GM12878 (cell line): ENCODE measurements around the gene SPI1. TPM values are rescaled to one million over a fixed set of nuclear protein-coding genes. Genes with fewer than 3 reads are reported as not detected.

Experiments used
- ATAC-seq: fragments of 200-7000 bp; cut with Tn5 transposase; 3 replicates; pipeline ENCODE4 v1.9.1; 2020; ENCODE audit warnings: mild to moderate bottlenecking, moderate library complexity
- BruUV-seq: library from RNA; stranded (reverse); fragments of 400-500 nt; replicated peaks from 2 replicates; lab custom pipeline; 2021; lab: Mats Ljungman, UMichigan
- CTCF ChIA-PET: fragments of 300-600 bp; sonication (Branson Sonifier 250); formaldehyde crosslinking; extraction: SDS; loops from one replicate; lab custom pipeline; 2021; ENCODE audit warnings: inconsistent platforms; lab: Yijun Ruan, JAX
- POLR2A ChIA-PET: fragments of 350-600 bp; formaldehyde crosslinking; extraction: SDS; loops from one replicate; lab custom pipeline; 2021; ENCODE audit warnings: inconsistent platforms; lab: Charles Lee
- RAD21 ChIA-PET: fragments of 300-600 bp; sonication (Branson Sonifier 250); formaldehyde crosslinking; loops from one replicate; lab custom pipeline; 2023; ENCODE audit warnings: antibody characterized with exemption; ENCODE audit not compliant: unreplicated experiment; lab: Charles Lee
- SMC1A ChIA-PET: fragments of 300-600 bp; sonication (Branson Sonifier 250); formaldehyde crosslinking; loops from one replicate; lab custom pipeline; 2023; ENCODE audit not compliant: unreplicated experiment, uncharacterized antibody; lab: Charles Lee
- DNase-seq: peaks from one replicate; pipeline ENCODE4 v3.0.0-alpha.2; 2011; ENCODE audit warnings: low read depth, low spot score
- FAIRE-seq: peaks from 3 replicates; lab custom pipeline; 2011; peaks lifted over from hg19 to GRCh38; lab: Jason Lieb, UNC
- H2AFZ ChIP-seq: 2 replicates; pipeline ENCODE4 v1.6.0; 2011; ENCODE audit warnings: low read depth, low read length, control low read depth; ENCODE audit not compliant: control insufficient read depth
- H3K27ac ChIP-seq: 2 replicates; pipeline ENCODE4 v1.5.1; 2011; ENCODE audit warnings: control low read depth; ENCODE audit not compliant: control insufficient read depth, insufficient read depth
- H3K27me3 ChIP-seq, 2 experiments: replicated peaks in 1 of 2; 2 replicates each; pipeline versions ENCODE4 v1.6.0 to v1.6.1; 2011; ENCODE audit warnings: low read length in 1 of 2; ENCODE audit not compliant: control insufficient read depth in 2 of 2, insufficient read depth in 2 of 2
- H3K36me3 ChIP-seq, 2 experiments: 2 replicates each; pipeline ENCODE4 v1.5.1; 2011; ENCODE audit warnings: low read length in 1 of 2; ENCODE audit not compliant: control insufficient read depth in 2 of 2, insufficient read depth in 2 of 2
- H3K4me1 ChIP-seq: 2 replicates; pipeline ENCODE4 v1.6.1; 2011; ENCODE audit warnings: mild to moderate bottlenecking, low read length, moderate library complexity, mixed read lengths; ENCODE audit not compliant: control insufficient read depth, insufficient read depth
- H3K4me2 ChIP-seq: 2 replicates; pipeline ENCODE4 v1.6.0; 2011; ENCODE audit warnings: control low read depth; ENCODE audit not compliant: control insufficient read depth, insufficient read depth
- H3K4me3 ChIP-seq: fragments of 200-600 bp; sonication (generic); 2 replicates; pipeline ENCODE4 v1.5.1; 2016
- H3K79me2 ChIP-seq: 2 replicates; pipeline ENCODE4 v1.6.0; 2011; ENCODE audit warnings: low read length; ENCODE audit not compliant: control insufficient read depth, insufficient read depth
- H3K9ac ChIP-seq: 2 replicates; pipeline ENCODE4 v1.8.0; 2011; ENCODE audit warnings: low read length, control low read depth, mixed read lengths; ENCODE audit not compliant: control insufficient read depth, insufficient read depth
- H3K9me3 ChIP-seq: replicated peaks from 3 replicates; pipeline ENCODE4 v1.5.1; 2011; ENCODE audit warnings: mild to moderate bottlenecking, low read length; ENCODE audit not compliant: control insufficient read depth, insufficient read depth
- H4K20me1 ChIP-seq: 2 replicates; pipeline ENCODE4 v1.6.0; 2011; ENCODE audit not compliant: control insufficient read depth, insufficient read depth
- ATF2 ChIP-seq: IDR thresholded peaks from 2 replicates; pipeline ENCODE4 v1.6.1; 2012; ENCODE audit warnings: low read length, inconsistent platforms
- BHLHE40 ChIP-seq, 2 experiments: fragments of 450-650 bp in 1 of 2; IDR thresholded peaks; 2 replicates each; pipeline ENCODE4 v1.6.1; 2011 to 2017; ENCODE audit warnings: low read depth in 2 of 2, borderline replicate concordance in 1 of 2, improper control_type of control experiment in 1 of 2, low read length in 1 of 2, mild to moderate bottlenecking in 1 of 2
- CEBPB ChIP-seq, 2 experiments: fragments of 150-350 bp in 1 of 2; IDR thresholded peaks; 2 replicates each; pipeline ENCODE4 v1.6.1; 2012 to 2014; ENCODE audit warnings: low read depth in 2 of 2, low read length in 2 of 2, borderline replicate concordance in 1 of 2, inconsistent platforms in 1 of 2
- CHD1 ChIP-seq: IDR thresholded peaks from 2 replicates; pipeline ENCODE4 v1.6.1; 2012; ENCODE audit warnings: low read depth, low read length, improper control_type of control experiment
- MYC ChIP-seq: IDR thresholded peaks from 2 replicates; pipeline ENCODE4 v1.6.1; 2011; ENCODE audit warnings: mild to moderate bottlenecking, low read length, moderate library complexity, inconsistent platforms; ENCODE audit not compliant: insufficient read depth, insufficient replicate concordance, insufficient read length, severe bottlenecking
- NBN ChIP-seq: fragments of 450-650 bp; IDR thresholded peaks from 2 replicates; pipeline ENCODE4 v1.6.1; 2016
- NR2C1 ChIP-seq: fragments of 450-650 bp; IDR thresholded peaks from 2 replicates; pipeline ENCODE4 v1.6.1; 2017; ENCODE audit warnings: antibody characterized with exemption, mild to moderate bottlenecking, moderate library complexity
- POLR2A ChIP-seq: IDR thresholded peaks from 2 replicates; pipeline ENCODE4 v1.6.1; 2011; ENCODE audit warnings: low read depth, mild to moderate bottlenecking, low read length
- RBBP5 ChIP-seq: fragments of 200-600 bp; sonication (generic); conservative IDR thresholded peaks from 2 replicates; pipeline ENCODE4 v1.6.1; 2016
- TAF1 ChIP-seq: IDR thresholded peaks from 2 replicates; pipeline ENCODE4 v1.6.1; 2011; ENCODE audit warnings: mild to moderate bottlenecking, low read depth, low read length, borderline replicate concordance
- ZNF217 ChIP-seq: fragments of 450-650 bp; IDR thresholded peaks from 2 replicates; pipeline ENCODE4 v1.6.1; 2017; ENCODE audit warnings: antibody characterized with exemption, mild to moderate bottlenecking
- ZNF384 ChIP-seq: IDR thresholded peaks from 2 replicates; pipeline ENCODE4 v1.6.1; 2012; ENCODE audit warnings: low read depth, mild to moderate bottlenecking, low read length, improper control_type of control experiment, borderline replicate concordance
- WGBS: methylation state at CpG from one replicate; pipeline ENCODE4 v1.1.6; 2016; ENCODE audit warnings: low lambda C conversion rate; ENCODE audit not compliant: insufficient replicate concordance, insufficient coverage; ENCODE audit errors: missing lambda C conversion rate; 5-methylcytosine and 5-hydroxymethylcytosine counted together
- in situ Hi-C: fragments of 300-500 bp; cut with MboI; formaldehyde crosslinking; loops from 9 replicates; pipeline ENCODE4 v1.14.3; 2018; ENCODE audit warnings: mixed read lengths
- intact Hi-C: fragments of 100-400 bp; cut with micrococcal nuclease; formaldehyde crosslinking; loops from one replicate; pipeline ENCODE4 v1.14.2; 2022; ENCODE audit not compliant: unreplicated experiment
- polyA plus RNA-seq, 11 experiments: library from polyadenylated mRNA; depleted of rRNA in 4 of 11; unstranded in 6 of 11; stranded (reverse) in 5 of 11; fragments of >200 nt; fragmentation: Nextera tagmentation in 4 of 11; fragmentation: Illumina TruSeq in 1 of 11; extraction: Ambion mirVana in 4 of 11; extraction: Trizol in 1 of 11; gene quantifications; 1 replicate in 1 of 11; 2 replicates in 10 of 11; pipeline versions ENCODE4 v1.2.1 to v1.2.3, GENCODE V29; 2011 to 2016; ENCODE audit warnings: inconsistent platforms in 2 of 11, missing spikeins in 2 of 11, low read depth in 1 of 11
- total RNA-seq, 4 experiments: library from RNA; depleted of rRNA in 3 of 4; stranded (reverse); fragments of >200 nt in 3 of 4; fragmentation: Illumina TruSeq in 1 of 4; extraction: Trizol in 1 of 4; gene quantifications; 2 replicates each; pipeline versions ENCODE4 v1.2.1 to v1.2.3, GENCODE V29; 2013 to 2021
- TF ChIP-seq, protein P1 (sequence below): fragments of 450-650 bp; IDR thresholded peaks from 2 replicates; pipeline ENCODE4 v1.6.1; 2017; ENCODE audit warnings: mild to moderate bottlenecking, moderate library complexity
- TF ChIP-seq, protein P2 (sequence below): fragments of 450-650 bp; conservative IDR thresholded peaks from 2 replicates; pipeline ENCODE4 v1.6.1; 2017; ENCODE audit warnings: mild to moderate bottlenecking, moderate library complexity
- TF ChIP-seq, protein P3 (sequence below): IDR thresholded peaks from 2 replicates; pipeline ENCODE4 v1.6.1; 2011; ENCODE audit warnings: borderline replicate concordance, low read depth, mild to moderate bottlenecking, moderate library complexity, mixed read lengths, low read length; ENCODE audit not compliant: insufficient read depth; ENCODE audit errors: extremely low read length

Gene SPI1
- total and polyA plus RNA-seq, 10 of the 15 experiments (the other 5 are each of a cell fraction or from before 2014, with no cell fraction given), result 0.05 to 31.1 (median 9.7) TPM

- TF ChIP-seq, protein P1, sequence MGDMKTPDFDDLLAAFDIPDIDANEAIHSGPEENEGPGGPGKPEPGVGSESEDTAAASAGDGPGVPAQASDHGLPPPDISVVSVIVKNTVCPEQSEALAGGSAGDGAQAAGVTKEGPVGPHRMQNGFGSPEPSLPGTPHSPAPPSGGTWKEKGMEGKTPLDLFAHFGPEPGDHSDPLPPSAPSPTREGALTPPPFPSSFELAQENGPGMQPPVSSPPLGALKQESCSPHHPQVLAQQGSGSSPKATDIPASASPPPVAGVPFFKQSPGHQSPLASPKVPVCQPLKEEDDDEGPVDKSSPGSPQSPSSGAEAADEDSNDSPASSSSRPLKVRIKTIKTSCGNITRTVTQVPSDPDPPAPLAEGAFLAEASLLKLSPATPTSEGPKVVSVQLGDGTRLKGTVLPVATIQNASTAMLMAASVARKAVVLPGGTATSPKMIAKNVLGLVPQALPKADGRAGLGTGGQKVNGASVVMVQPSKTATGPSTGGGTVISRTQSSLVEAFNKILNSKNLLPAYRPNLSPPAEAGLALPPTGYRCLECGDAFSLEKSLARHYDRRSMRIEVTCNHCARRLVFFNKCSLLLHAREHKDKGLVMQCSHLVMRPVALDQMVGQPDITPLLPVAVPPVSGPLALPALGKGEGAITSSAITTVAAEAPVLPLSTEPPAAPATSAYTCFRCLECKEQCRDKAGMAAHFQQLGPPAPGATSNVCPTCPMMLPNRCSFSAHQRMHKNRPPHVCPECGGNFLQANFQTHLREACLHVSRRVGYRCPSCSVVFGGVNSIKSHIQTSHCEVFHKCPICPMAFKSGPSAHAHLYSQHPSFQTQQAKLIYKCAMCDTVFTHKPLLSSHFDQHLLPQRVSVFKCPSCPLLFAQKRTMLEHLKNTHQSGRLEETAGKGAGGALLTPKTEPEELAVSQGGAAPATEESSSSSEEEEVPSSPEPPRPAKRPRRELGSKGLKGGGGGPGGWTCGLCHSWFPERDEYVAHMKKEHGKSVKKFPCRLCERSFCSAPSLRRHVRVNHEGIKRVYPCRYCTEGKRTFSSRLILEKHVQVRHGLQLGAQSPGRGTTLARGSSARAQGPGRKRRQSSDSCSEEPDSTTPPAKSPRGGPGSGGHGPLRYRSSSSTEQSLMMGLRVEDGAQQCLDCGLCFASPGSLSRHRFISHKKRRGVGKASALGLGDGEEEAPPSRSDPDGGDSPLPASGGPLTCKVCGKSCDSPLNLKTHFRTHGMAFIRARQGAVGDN, result no peak
Measured at GRCh38 chr11:47359586-47359985, 18.8 kb downstream of the SPI1 start (continued).

GRCh38 chr11:47359162-47359561 is 19.2 kb downstream of the SPI1 start:
- SMC1A ChIA-PET, result no interaction called here
- Histone ChIP-seq H3K4me3 (no peak overlapping the region), H3K4me1 (no peaks in the 10 kb centered on the region), H3K4me2 (no peak overlapping the region), H3K27me3 (no peaks in the 10 kb centered on the region), H3K9ac (no peak overlapping the region), H4K20me1 (no peaks in the 10 kb centered on the region), H3K79me2 (no peaks in the 10 kb centered on the region; the same call in 1 of the 2 replicates), H3K9me3 (no peaks in the 10 kb centered on the region; the same call in 2 of the 3 replicates), H3K36me3 (peaks cover 3% of the 10 kb centered on the region in 2 experiments; a peak in 3 of 4 replicates), H3K27ac (no peak overlapping the region), H2AFZ (no peak overlapping the region)
- 98% methylated on average over 6 of the region's 7 CpGs for WGBS
- no peak for FAIRE-seq
- BruUV-seq, result no TSS peak
- CTCF ChIA-PET, result interaction anchor here (1.6 kb wide), 1 partner anchor 15 kb away, joined by 8 read pairs; no protein-coding TSS in a partner anchor
- in situ Hi-C loops (no loop called here), intact Hi-C loops (no loop called here)
- no peak for ATAC-seq
- no peak for DNase-seq
- POLR2A ChIA-PET, result interaction anchor here (1.2 kb wide), 1 partner anchor 144 kb away, joined by 3 read pairs; the partner anchor contains the start of gene DDB2
- RAD21 ChIA-PET, result no interaction called here
- TF ChIP-seq ZNF217 (no peak), ZNF384 (no peak), POLR2A (no peak), RBBP5 (no peak), NBN (no peak), TAF1 (no peak), ATF2 (no peak), BHLHE40 (IDR thresholded peaks at IDR 0.05; ENCODE audit: borderline replicate concordance in 1 of 2, low read depth in 2 of 2, low read length in 1 of 2) (no peak), NR2C1 (no peak), CEBPB (IDR thresholded peaks at IDR 0.05; ENCODE audit: borderline replicate concordance in 1 of 2, low read depth in 2 of 2, low read length in 2 of 2) (no peak), MYC (no peak), CHD1 (no peak)
- TF ChIP-seq, protein P2, sequence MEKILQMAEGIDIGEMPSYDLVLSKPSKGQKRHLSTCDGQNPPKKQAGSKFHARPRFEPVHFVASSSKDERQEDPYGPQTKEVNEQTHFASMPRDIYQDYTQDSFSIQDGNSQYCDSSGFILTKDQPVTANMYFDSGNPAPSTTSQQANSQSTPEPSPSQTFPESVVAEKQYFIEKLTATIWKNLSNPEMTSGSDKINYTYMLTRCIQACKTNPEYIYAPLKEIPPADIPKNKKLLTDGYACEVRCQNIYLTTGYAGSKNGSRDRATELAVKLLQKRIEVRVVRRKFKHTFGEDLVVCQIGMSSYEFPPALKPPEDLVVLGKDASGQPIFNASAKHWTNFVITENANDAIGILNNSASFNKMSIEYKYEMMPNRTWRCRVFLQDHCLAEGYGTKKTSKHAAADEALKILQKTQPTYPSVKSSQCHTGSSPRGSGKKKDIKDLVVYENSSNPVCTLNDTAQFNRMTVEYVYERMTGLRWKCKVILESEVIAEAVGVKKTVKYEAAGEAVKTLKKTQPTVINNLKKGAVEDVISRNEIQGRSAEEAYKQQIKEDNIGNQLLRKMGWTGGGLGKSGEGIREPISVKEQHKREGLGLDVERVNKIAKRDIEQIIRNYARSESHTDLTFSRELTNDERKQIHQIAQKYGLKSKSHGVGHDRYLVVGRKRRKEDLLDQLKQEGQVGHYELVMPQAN, result no peak
- TF ChIP-seq, protein P3, sequence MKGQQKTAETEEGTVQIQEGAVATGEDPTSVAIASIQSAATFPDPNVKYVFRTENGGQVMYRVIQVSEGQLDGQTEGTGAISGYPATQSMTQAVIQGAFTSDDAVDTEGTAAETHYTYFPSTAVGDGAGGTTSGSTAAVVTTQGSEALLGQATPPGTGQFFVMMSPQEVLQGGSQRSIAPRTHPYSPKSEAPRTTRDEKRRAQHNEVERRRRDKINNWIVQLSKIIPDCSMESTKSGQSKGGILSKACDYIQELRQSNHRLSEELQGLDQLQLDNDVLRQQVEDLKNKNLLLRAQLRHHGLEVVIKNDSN, result no peak
